A549 (cell line): ENCODE measurements around the gene ASPSCR1. TPM values are rescaled to one million over a fixed set of nuclear protein-coding genes. Genes with fewer than 3 reads are reported as not detected.

Source experiments
- ATAC-seq, 2 experiments: fragments of 200-7000 bp in 1 of 2; fragments of >200 bp in 1 of 2; cut with Nextera tagmentation in 1 of 2; cut with Tn5 transposase in 1 of 2; 3 replicates each; pipeline versions ENCODE4 v1.8.0 to v1.9.1; 2018 to 2020; ENCODE audit warnings: mild to moderate bottlenecking in 1 of 2, moderate library complexity in 1 of 2
- CTCF ChIA-PET: fragments of 300-600 bp; sonication (Branson Sonifier 250); formaldehyde crosslinking; extraction: SDS; loops from one replicate; lab custom pipeline; 2021; ENCODE audit warnings: antibody characterized with exemption, inconsistent platforms; lab: Yijun Ruan, JAX
- POLR2A ChIA-PET: fragments of 350-600 bp; formaldehyde crosslinking; extraction: SDS; loops from one replicate; lab custom pipeline; 2021; ENCODE audit warnings: antibody characterized with exemption, inconsistent platforms; lab: Yijun Ruan, JAX
- DNase-seq, 2 experiments: peaks; one replicate each; pipeline versions ENCODE4 v3.0.0 to v3.0.0-alpha.2; 2011 to 2016; ENCODE audit warnings: low read depth in 1 of 2, low spot score in 1 of 2
- FAIRE-seq: peaks from 2 replicates; lab custom pipeline; 2011; peaks lifted over from hg19 to GRCh38; lab: Jason Lieb, UNC
- H3K27ac ChIP-seq, 2 experiments: fragments of >200 bp; sonication (Bioruptor Twin); formaldehyde crosslinking; 3 replicates each; pipeline ENCODE4 v1.5.1; 2016 to 2017
- H3K4me1 ChIP-seq: fragments of >200 bp; sonication (Bioruptor Twin); formaldehyde crosslinking; 3 replicates; pipeline ENCODE4 v1.6.1; 2016
- H3K4me2 ChIP-seq: fragments of >200 bp; sonication (Bioruptor Twin); formaldehyde crosslinking; 3 replicates; pipeline ENCODE4 v1.6.1; 2016
- H3K4me3 ChIP-seq: fragments of >200 bp; sonication (Bioruptor Twin); formaldehyde crosslinking; 3 replicates; pipeline ENCODE4 v1.5.1; 2016
- H3K9me3 ChIP-seq: fragments of >200 bp; sonication (Bioruptor Twin); formaldehyde crosslinking; 3 replicates; pipeline ENCODE4 v1.6.1; 2016
- BCL3 ChIP-seq: fragments of >200 bp; sonication (Bioruptor Twin); formaldehyde crosslinking; IDR thresholded peaks from 3 replicates; pipeline ENCODE4 v1.6.1; 2016
- BHLHE40 ChIP-seq: IDR thresholded peaks from 2 replicates; pipeline ENCODE4 v1.6.1; 2012; ENCODE audit warnings: low read depth, low read length, inconsistent platforms
- CBX2 ChIP-seq: fragments of 200-600 bp; sonication (generic); IDR thresholded peaks from 2 replicates; pipeline ENCODE4 v1.6.1; 2016; ENCODE audit warnings: low read depth, mild to moderate bottlenecking, borderline replicate concordance
- CBX8 ChIP-seq: fragments of 200-600 bp; sonication (generic); IDR thresholded peaks from 2 replicates; pipeline ENCODE4 v1.6.1; 2016
- CEBPB ChIP-seq, 2 experiments: fragments of >200 bp in 1 of 2; sonication (Bioruptor Twin) in 1 of 2; formaldehyde crosslinking in 1 of 2; IDR thresholded peaks; 2 replicates each; pipeline ENCODE4 v1.6.1; 2012 to 2016
- CHD4 ChIP-seq: fragments of 200-600 bp; sonication (generic); IDR thresholded peaks from 2 replicates; pipeline ENCODE4 v1.6.1; 2016; ENCODE audit warnings: antibody characterized with exemption, mild to moderate bottlenecking, borderline replicate concordance
- CTCF ChIP-seq: fragments of >200 bp; sonication (Bioruptor Twin); formaldehyde crosslinking; IDR thresholded peaks from 3 replicates; pipeline ENCODE4 v1.5.1; 2016
- EHMT2 ChIP-seq: fragments of 200-600 bp; sonication (generic); IDR thresholded peaks from 2 replicates; pipeline ENCODE4 v1.6.1; 2016; ENCODE audit warnings: antibody characterized with exemption, low read depth, mild to moderate bottlenecking, moderate library complexity
- ELK1 ChIP-seq: fragments of 150-350 bp; IDR thresholded peaks from 2 replicates; pipeline ENCODE4 v1.6.1; 2014; ENCODE audit warnings: low read depth, mild to moderate bottlenecking, low read length
- ESRRA ChIP-seq: fragments of 150-350 bp; IDR thresholded peaks from 2 replicates; pipeline ENCODE4 v1.6.1; 2014; ENCODE audit warnings: mild to moderate bottlenecking, low read length, borderline replicate concordance
- FOSB ChIP-seq: fragments of 250-450 bp; sonication (Bioruptor Pico); IDR thresholded peaks from 2 replicates; pipeline ENCODE4 v1.5.0; 2020; ENCODE audit warnings: mild to moderate bottlenecking, moderate library complexity
- FOSL2 ChIP-seq, 2 experiments: fragments of 450-650 bp in 1 of 2; fragments of >200 bp in 1 of 2; sonication (Bioruptor Twin) in 1 of 2; formaldehyde crosslinking; IDR thresholded peaks; 2 replicates each; pipeline versions ENCODE4 v1.5.0 to v1.6.1; 2016 to 2020; ENCODE audit warnings: mild to moderate bottlenecking in 1 of 2, moderate library complexity in 1 of 2
- FOXS1 ChIP-seq: fragments of 250-450 bp; sonication (Bioruptor Pico); IDR thresholded peaks from 2 replicates; pipeline ENCODE4 v1.5.0; 2020; ENCODE audit warnings: mild to moderate bottlenecking, moderate library complexity
- GATA3 ChIP-seq: IDR thresholded peaks from 2 replicates; pipeline ENCODE4 v1.6.1; 2012; ENCODE audit warnings: borderline replicate concordance
- HDAC2 ChIP-seq: fragments of 200-600 bp; sonication (generic); IDR thresholded peaks from 2 replicates; pipeline ENCODE4 v1.6.1; 2016
- HEYL ChIP-seq: fragments of 250-450 bp; sonication (Bioruptor Pico); IDR thresholded peaks from 2 replicates; pipeline ENCODE4 v1.8.0; 2021; ENCODE audit warnings: mild to moderate bottlenecking, moderate library complexity
- HOXA7 ChIP-seq: fragments of 250-450 bp; sonication (Bioruptor Pico); IDR thresholded peaks from 2 replicates; pipeline ENCODE4 v1.5.0; 2020; ENCODE audit warnings: mild to moderate bottlenecking, moderate library complexity
- JUNB ChIP-seq: fragments of >200 bp; sonication (Bioruptor Twin); formaldehyde crosslinking; IDR thresholded peaks from 2 replicates; pipeline ENCODE4 v1.6.1; 2016
- KDM5A ChIP-seq: fragments of 200-600 bp; sonication (generic); IDR thresholded peaks from 2 replicates; pipeline ENCODE4 v1.6.1; 2016; ENCODE audit warnings: antibody characterized with exemption, mild to moderate bottlenecking
- MAFK ChIP-seq: fragments of 450-650 bp; IDR thresholded peaks from 2 replicates; pipeline ENCODE4 v1.6.1; 2014; ENCODE audit not compliant: partially characterized antibody
- MAZ ChIP-seq: fragments of 150-350 bp; IDR thresholded peaks from 2 replicates; pipeline ENCODE4 v1.6.1; 2014; ENCODE audit warnings: antibody characterized with exemption, low read depth, low read length, borderline replicate concordance
- NFE2L2 ChIP-seq: fragments of 150-350 bp; conservative IDR thresholded peaks from 2 replicates; pipeline ENCODE4 v1.6.1; 2014; ENCODE audit warnings: low read length
- RAD21 ChIP-seq, 2 experiments: fragments of >200 bp in 1 of 2; sonication (Bioruptor Twin) in 1 of 2; formaldehyde crosslinking in 1 of 2; IDR thresholded peaks in 1 of 2; conservative IDR thresholded peaks in 1 of 2; 2 replicates in 1 of 2; 3 replicates in 1 of 2; pipeline ENCODE4 v1.6.1; 2012 to 2018; ENCODE audit warnings: inconsistent platforms in 1 of 2
- RARB ChIP-seq: fragments of 250-450 bp; sonication (Bioruptor Pico); IDR thresholded peaks from 2 replicates; pipeline ENCODE4 v1.8.0; 2021; ENCODE audit warnings: mild to moderate bottlenecking, moderate library complexity
- RCOR1 ChIP-seq: fragments of 150-350 bp; IDR thresholded peaks from 2 replicates; pipeline ENCODE4 v1.6.1; 2014; ENCODE audit warnings: antibody characterized with exemption, low read length, low read depth
- RNF2 ChIP-seq: fragments of 200-600 bp; sonication (generic); IDR thresholded peaks from 2 replicates; pipeline ENCODE4 v1.6.1; 2016; ENCODE audit warnings: low read depth, mild to moderate bottlenecking, antibody characterized with exemption, moderate library complexity, borderline replicate concordance
- TP53 ChIP-seq: fragments of 250-450 bp; sonication (Bioruptor Pico); IDR thresholded peaks from 2 replicates; pipeline ENCODE4 v1.5.0; 2021; ENCODE audit warnings: mild to moderate bottlenecking, moderate library complexity
- ZFP36 ChIP-seq: fragments of 450-650 bp; IDR thresholded peaks from 2 replicates; pipeline ENCODE4 v1.6.1; 2014; ENCODE audit warnings: borderline replicate concordance; ENCODE audit not compliant: partially characterized antibody
- ZNF302 ChIP-seq: fragments of 250-450 bp; sonication (Bioruptor Pico); IDR thresholded peaks from 2 replicates; pipeline ENCODE4 v1.9.0; 2021; ENCODE audit warnings: inconsistent platforms, mild to moderate bottlenecking, moderate library complexity
- WGBS: methylation state at CpG from one replicate; pipeline ENCODE4 v1.1.6; 2017; ENCODE audit errors: missing lambda C conversion rate; 5-methylcytosine and 5-hydroxymethylcytosine counted together
- polyA minus RNA-seq: library from RNA; depleted of rRNA, polyadenylated mRNA; stranded (reverse); fragments of >200 nt; gene quantifications from 2 replicates; pipeline ENCODE4 v1.2.3, GENCODE V29; 2011; rRNA and poly(A)+ RNA removed
- polyA plus RNA-seq, 4 experiments: library from polyadenylated mRNA; depleted of rRNA in 3 of 4; stranded (reverse); fragments of >200 nt; fragmentation: RNase III in 1 of 4; extraction: RNeasy Plus Mini Kit Qiagen cat#74134 plus additional on column Dnase treatment in 1 of 4; gene quantifications; 2 replicates in 3 of 4; 3 replicates in 1 of 4; pipeline ENCODE4 v1.2.3, GENCODE V29; 2011 to 2017
- TF ChIP-seq, protein P1 (sequence below): fragments of 250-450 bp; sonication (Bioruptor Pico); IDR thresholded peaks from 2 replicates; pipeline ENCODE4 v1.5.0; 2021; ENCODE audit warnings: mild to moderate bottlenecking, moderate library complexity, borderline replicate concordance

ASPSCR1 gene
- polyA plus RNA-seq (2011; rRNA removed) (10.3 and 12.3 TPM in 2 replicates), polyA plus RNA-seq (2017; fragmentation: RNase III; extraction: RNeasy Plus Mini Kit Qiagen cat#74134 plus additional on column Dnase treatment) (24.5 to 29.4 TPM (median 25.7 TPM) in 3 replicates), polyA minus RNA-seq (16.2 and 22.6 TPM in 2 replicates)
- 32.0 and 44.5 TPM in 2 replicates for polyA plus RNA-seq (2012; cell fraction: cytosol; rRNA removed)
- 105 and 122 TPM in 2 replicates for polyA plus RNA-seq (2012; cell fraction: nucleus; rRNA removed)

DNA sequence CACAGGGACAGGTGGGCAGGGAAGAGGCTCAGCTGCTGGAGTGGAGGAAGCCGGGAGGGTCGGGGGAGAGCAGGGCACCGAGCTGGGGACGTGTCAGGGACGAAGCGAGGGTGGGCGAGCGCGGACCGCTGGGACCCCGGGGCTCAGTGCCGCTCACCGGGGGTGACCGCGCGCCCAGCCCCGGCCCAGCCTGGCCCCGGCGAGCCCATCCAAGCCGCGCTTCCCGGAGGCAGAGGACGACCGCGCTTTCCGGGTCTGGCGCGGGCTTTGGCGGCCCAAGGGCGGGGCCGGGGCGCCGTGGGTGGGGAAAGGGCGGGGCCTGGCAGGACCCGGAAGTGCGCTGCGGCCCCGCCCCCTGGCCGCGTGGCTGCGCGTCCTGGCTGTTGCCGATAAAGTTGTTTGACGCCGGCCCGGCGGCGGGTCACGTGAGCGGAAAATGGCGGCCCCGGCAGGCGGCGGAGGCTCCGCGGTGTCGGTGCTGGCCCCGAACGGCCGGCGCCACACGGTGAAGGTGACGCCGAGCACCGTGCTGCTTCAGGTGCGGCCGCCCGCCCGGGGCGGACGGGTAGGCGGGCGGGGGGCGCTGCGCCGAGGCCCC lies at the start of gene ASPSCR1:
ASPSCR1 (plus strand) TSS at position 419 of the 598 bp plus-strand sequence; CDS start at position 437, 18 bp downstream.
- DNase-seq (peak; percentile 74 to 95), ATAC-seq (peak; percentile 88 to 89), FAIRE-seq (no peak)
- ChIA-PET CTCF (interaction anchor here (0.6 to 7.1 kb wide), 7 partner anchors 8 to 44 kb away, joined by 3 to 52 read pairs (median 4); partner anchors contain the start of genes CENPX, LRRC45 and NOTUM), POLR2A (interaction anchor here (1.0 to 1.3 kb wide), 4 partner anchors 10 to 44 kb away, joined by 3 to 5 read pairs (median 4); no protein-coding TSS in a partner anchor)
- H3K4me1 ChIP-seq, result peaks cover 12% of the 10 kb centered on the region
- H3K27ac ChIP-seq, result peak within 1 kb of the TSS; percentile 89 to 94
- WGBS, result 1% methylated on average over 27 of the region's 76 CpGs
- H3K4me2 ChIP-seq, result peak within 1 kb of the TSS; percentile 94
- H3K9me3 ChIP-seq, result peaks cover 18% of the 10 kb centered on the region
- peak within 1 kb of the TSS; percentile 89 for H3K4me3 ChIP-seq
- TF ChIP-seq CTCF, result no peak
- 0 out of 2 replicates have a peak, but pooled peaks have one; percentile 70 for TF ChIP-seq MAZ
- TF ChIP-seq HEYL (CRISPR knock-in tag), result no peak
- no peak for TF ChIP-seq HOXA7 (CRISPR knock-in tag)
- TF ChIP-seq RCOR1, result no peak
- no peak for TF ChIP-seq CBX2
- TF ChIP-seq, protein P1, sequence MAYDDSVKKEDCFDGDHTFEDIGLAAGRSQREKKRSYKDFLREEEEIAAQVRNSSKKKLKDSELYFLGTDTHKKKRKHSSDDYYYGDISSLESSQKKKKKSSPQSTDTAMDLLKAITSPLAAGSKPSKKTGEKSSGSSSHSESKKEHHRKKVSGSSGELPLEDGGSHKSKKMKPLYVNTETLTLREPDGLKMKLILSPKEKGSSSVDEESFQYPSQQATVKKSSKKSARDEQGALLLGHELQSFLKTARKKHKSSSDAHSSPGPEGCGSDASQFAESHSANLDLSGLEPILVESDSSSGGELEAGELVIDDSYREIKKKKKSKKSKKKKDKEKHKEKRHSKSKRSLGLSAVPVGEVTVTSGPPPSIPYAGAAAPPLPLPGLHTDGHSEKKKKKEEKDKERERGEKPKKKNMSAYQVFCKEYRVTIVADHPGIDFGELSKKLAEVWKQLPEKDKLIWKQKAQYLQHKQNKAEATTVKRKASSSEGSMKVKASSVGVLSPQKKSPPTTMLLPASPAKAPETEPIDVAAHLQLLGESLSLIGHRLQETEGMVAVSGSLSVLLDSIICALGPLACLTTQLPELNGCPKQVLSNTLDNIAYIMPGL, result no peak
- no peak for TF ChIP-seq RAD21 (conservative IDR thresholded peaks at IDR 0.05 in 1 of 2, IDR thresholded peaks at IDR 0.05 in 1 of 2)
- no peak for TF ChIP-seq EHMT2
- TF ChIP-seq HDAC2, result no peak
- TF ChIP-seq FOSL2 (IDR thresholded peaks at IDR 0.05), result no peak
- no peak for TF ChIP-seq FOSL2 (CRISPR knock-in tag; IDR thresholded peaks at IDR 0.05)
- no peak for TF ChIP-seq RARB (CRISPR knock-in tag)
- no peak for TF ChIP-seq MAFK
- no peak for TF ChIP-seq CBX8
- TF ChIP-seq JUNB, result no peak
- no peak for TF ChIP-seq ZFP36
- TF ChIP-seq ZNF302, result no peak
- no peak for TF ChIP-seq FOXS1 (CRISPR knock-in tag)
- TF ChIP-seq BHLHE40, result peak; percentile 96
- no peak for TF ChIP-seq CEBPB (IDR thresholded peaks at IDR 0.05)
- TF ChIP-seq GATA3, result no peak; the same call in 1 of the 2 replicates
- peak; percentile 83; the same call in 2 of the 3 replicates for TF ChIP-seq BCL3
- TF ChIP-seq KDM5A, result 0 out of 2 replicates have a peak, but pooled peaks have one; percentile 36
- no peak for TF ChIP-seq FOSB (CRISPR knock-in tag)
- no peak for TF ChIP-seq NFE2L2
- no peak for TF ChIP-seq CHD4
- TF ChIP-seq ELK1, result no peak
- TF ChIP-seq RNF2, result no peak
- no peak for TF ChIP-seq ESRRA
- peak; percentile 56; the same call in 1 of the 2 replicates for TF ChIP-seq TP53 (CRISPR knock-in tag)
